Testis (tissue), 2 donors: ENCODE results near the gene NKD1.

Experiments
- CTCF ChIP-seq, 3 experiments: fragments of 450-650 bp in 2 of 3; fragments of 200-600 bp in 1 of 3; sonication (generic) in 1 of 3; IDR thresholded peaks; one replicate each; pipeline ENCODE4 v1.5.1; 2016 to 2019; ENCODE audit warnings: antibody characterized with exemption in 3 of 3, mild to moderate bottlenecking in 2 of 3, moderate library complexity in 1 of 3
- POLR2A ChIP-seq: fragments of 450-650 bp; IDR thresholded peaks from one replicate; pipeline ENCODE4 v1.6.1; 2017; ENCODE audit warnings: antibody characterized with exemption, mild to moderate bottlenecking, moderate library complexity

DNA sequence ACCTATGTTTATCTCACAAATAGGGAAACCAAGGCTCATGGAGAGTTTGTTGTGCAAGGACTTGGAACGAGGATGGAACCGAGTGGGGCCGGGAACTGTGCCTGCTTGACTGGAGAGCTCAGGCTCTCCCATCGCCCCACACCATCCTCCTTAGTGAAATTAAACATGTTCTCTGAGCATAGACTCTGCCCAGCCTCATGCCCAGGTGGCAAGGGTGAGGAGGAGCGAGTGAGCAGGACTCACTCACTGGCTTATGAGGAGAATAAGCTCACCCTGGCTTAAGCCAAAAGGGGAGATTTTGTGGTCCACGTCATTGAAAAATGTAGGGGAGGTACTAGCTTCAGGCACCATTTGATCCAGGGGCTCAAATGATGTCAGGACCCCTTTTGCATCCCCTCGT lies 44.8 kb downstream of the NKD1 start:
- TF ChIP-seq POLR2A: no peak
- no peak for TF ChIP-seq CTCF (IDR thresholded peaks at IDR 0.05)
